NCI-H2196 treated with DMSO at 0.1 percent for 48 hours (cell line): ENCODE data around the gene DNAAF3.
"Not testable (repeated sequence)": the region's sequence is repeated elsewhere in the genome, so short reads cannot be mapped to it uniquely, and the experiment has no call there.

Experiments
- DNase-seq: peaks from one replicate; lab custom pipeline; 2025; ENCODE audit not compliant: unreplicated experiment; lab: John Stamatoyannopoulos, UW

DNAAF3 gene

GRCh38 chr19:55176076-55176475 is 9.7 kb upstream of the DNAAF3 start:
- no peak for DNase-seq

GRCh38 chr19:55175117-55175867 is 8.9 kb upstream of the DNAAF3 start:
- DNase-seq = no peak

- no peak for DNase-seq
These were observed 8.2 kb upstream of the DNAAF3 start for GRCh38 chr19:55174425-55175116.

- DNase-seq = peak; percentile 74
These were observed 7.4 kb upstream of the DNAAF3 start for GRCh38 chr19:55173714-55174409.

DNA sequence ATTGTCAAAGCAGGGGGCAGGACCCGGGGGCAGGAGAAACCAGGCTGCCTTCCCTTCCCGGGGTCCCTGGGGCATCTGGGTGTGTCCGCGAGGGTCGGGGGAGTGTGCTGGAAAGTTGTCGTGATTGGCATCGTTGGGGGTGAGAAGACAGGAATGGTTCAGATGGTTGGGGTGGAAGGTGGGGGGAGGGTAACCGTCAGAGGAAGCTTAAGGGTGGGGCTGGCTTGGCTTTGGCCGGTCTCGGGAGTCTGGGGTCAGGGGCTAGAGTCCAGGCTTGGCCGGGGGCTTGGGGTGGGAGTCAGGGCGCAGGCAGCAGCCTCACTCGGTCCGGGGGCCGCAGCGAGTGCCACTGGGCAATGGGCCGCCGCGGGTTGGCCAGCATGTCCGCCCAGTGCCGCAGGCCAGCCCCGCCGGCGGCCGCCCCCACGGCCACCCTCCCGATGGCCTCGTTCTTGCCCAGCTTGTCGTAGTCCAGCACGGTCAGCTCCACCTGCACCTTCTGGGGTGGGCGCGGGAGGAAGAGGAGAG is 6.8 kb upstream of the DNAAF3 start:
- DNase-seq = no peak

DNA sequence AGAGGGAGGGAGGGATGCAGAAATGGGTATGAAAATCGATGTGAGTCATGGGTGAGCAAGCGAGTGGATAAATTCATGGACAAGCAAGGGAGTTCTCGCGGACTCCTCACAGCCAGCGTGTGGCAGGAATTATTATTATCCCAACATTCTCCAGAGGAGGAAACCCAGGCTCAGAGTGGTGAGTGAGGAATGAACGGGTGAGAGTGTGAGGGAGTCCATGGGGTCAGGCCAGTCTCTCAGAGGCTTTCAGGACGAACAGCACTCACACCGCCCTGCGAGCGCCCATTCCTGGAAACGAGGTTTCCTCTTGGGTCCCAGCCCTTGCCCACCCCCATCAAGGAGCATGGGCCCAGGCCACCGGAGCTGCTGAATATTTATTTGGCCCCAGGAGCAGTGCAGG is 6.3 kb upstream of the DNAAF3 start:
- no peak for DNase-seq

GRCh38 chr19:55172318-55172717 is 5.9 kb upstream of the DNAAF3 start:
- not testable (repeated sequence) for DNase-seq

DNA sequence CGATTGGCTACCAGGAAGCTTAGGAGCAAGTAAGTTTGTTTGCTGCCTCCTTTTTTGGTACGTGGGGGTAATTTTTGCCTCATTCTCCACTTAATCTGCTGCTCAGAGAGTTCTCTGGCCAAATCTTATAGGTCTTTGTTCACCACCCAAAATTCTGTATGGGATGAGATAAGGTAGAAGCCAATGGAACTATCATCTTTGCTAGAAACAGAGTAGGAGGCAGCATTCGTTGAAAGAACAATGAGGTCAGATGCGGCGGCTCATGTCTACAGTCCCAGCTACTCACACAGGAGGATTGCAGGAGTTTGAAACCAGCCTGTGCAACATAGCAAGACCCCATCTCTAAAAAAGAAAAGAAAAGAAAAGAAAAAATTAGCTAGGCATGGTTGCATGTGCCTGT is 5.0 kb upstream of the DNAAF3 start:
- DNase-seq = no peak

- no peak for DNase-seq
These were observed 2.7 kb upstream of the DNAAF3 start for GRCh38 chr19:55169136-55169535.

DNA sequence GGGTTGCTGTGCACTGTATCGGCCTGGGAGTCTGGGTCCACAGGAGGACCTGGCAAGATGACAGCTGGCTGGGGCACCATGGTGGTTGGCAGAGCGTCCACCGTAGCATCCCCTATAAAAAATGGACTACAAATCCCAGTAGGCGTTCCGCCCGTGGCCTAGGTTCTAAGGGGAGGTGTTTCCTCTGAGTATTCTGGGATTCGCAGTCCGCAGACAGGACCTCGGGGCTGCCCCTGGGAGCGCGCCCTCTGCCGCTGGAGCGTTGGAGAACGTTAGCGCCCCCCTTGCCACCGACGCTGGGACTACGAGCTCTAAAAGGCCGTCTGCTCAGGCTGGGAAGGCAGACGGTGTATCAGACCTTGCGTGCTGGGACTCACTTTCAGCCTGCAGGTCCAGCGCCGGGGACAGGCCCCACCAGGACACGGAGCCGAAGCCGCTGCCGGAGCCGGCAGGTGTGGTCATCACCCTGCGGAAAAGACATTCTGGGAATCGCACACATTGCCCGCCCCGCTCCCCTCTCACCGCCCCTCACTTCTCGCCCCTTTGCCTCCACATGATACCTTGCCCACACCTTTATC is 372 bp downstream of the DNAAF3 start:
- DNase-seq = peak; percentile 77

GRCh38 chr19:55161571-55162322 is 4.7 kb downstream of the DNAAF3 start:
- DNase-seq = no peak

- no peak for DNase-seq
These were observed 5.4 kb downstream of the DNAAF3 start for GRCh38 chr19:55160986-55161365.

GRCh38 chr19:55160128-55160985 is 6.1 kb downstream of the DNAAF3 start:
- DNase-seq = peak; percentile 97

- no peak for DNase-seq
These were observed 7.3 kb downstream of the DNAAF3 start for GRCh38 chr19:55158848-55159749.

DNA sequence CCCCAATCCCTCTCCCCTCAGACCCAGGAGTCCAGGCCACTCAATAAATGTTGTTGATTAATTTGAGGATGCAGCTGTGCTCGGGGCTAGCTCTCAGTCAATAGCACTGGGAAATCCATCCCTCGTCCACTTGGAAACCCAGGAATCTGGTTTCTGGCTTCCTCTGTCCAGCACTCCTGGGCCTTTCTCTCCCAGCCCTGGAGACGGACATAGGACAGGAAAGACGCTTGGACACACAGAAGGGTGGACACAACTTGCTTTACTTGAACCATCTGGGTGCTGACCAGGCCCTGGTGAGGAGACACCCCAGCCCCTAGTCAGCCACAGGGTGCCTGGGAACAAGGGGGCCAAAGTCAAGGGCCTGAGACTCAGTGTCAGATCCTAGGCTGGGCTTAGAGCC is 8.0 kb downstream of the DNAAF3 start:
- DNase-seq = no peak

DNA sequence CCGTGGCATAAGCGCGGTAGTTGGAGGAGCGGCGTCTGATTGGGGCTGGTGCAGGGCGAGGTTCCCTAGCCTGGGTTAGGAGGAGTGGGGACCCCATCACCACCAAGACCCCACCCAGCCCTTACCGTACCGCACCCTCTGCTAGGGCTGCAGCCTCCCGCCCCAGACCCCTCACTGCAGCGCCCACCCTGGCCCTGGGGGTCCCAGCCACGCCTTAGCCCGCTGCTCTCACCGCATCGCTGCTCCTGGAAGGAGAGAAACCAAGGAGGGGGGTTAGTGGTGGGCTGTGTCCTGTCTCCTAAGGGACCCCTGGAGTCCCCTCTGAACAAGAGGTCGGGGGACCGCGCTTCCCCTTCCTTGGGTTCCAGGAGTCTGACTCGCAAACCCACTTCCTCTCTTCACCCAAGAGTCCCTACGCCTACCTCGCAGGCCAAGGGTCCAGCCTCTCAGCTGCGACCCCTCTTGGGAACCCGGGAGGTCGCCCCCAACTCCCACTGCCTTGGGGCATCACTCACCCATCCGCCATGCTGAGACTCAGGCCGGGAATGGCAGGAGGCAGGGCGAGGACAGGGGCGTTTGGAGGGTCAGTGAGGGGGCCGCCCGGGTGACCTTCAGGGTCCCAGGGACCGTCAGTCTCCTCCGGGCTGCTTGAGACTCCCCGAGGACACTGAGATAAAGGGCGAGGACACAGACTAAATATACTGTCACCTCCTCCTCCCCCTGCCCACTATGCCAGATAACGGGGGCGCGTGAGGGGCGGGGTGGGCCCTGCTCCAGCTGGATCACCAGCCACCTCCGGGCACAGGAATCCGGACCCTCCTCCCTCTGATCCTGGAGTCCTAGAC is 9.1 kb downstream of the DNAAF3 start, which contains the start of gene TNNI3:
Gene TNNI3 (minus strand): TSS at position 669 of the 845 bp plus-strand sequence. CDS start 143 bp downstream, at position 526.
- DNase-seq = no peak

DNA sequence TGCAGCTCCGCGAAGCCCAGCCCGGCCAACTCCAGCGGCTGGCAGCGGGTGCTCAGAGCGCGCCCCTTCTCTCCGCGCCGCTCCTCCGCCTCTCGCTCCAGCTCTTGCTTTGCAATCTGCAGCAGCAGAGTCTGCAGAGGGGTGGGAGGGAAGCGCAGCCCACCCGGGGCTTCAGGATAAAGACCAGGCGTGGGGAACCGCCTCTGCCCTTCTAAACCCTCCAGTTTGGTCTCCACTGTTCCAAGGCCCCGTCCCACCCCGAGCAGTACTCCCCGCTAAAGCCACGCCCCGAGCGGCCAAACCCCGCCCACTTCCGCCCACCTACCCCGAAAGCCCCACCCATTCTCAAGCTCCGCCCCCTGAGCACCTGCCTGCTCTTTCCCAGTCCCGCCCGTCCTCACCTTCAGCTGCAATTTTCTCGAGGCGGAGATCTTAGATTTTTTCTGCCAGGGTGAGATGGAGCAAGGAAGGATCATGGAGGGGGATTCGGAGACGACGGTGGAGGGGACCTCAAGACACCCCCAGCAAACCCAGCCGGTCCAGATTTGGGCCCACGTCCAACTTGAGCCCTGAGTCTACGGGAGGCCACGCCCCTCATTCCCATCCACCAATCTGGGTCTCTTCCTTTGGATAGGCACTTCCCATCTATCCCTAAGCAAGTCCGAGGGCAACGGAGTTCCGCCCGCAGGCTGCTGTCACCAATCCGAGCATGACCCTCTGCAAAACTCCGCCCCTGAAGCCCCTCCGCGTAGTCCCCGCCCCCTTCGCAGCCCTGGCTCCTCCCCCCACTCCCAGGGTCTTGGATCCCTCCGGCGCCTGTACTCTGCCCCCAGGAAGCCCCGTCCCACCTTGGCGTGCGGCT is 10.0 kb downstream of the DNAAF3 start:
- peak; percentile 90 for DNase-seq
